GM12874 (cell line): ENCODE data around the gene ARL4D.

Experiments
- CTCF ChIP-seq: IDR thresholded peaks from 2 replicates; pipeline ENCODE4 v1.5.1; 2011; ENCODE audit warnings: low read depth, mild to moderate bottlenecking, control low read depth, low read length, moderate library complexity; ENCODE audit not compliant: insufficient read depth

Gene ARL4D

GRCh38 chr17:43382776-43383175, 16.0 kb upstream of the ARL4D start:
- TF ChIP-seq CTCF = no peak

- TF ChIP-seq CTCF = no peak
Measured at GRCh38 chr17:43383372-43383771, 15.4 kb upstream of the ARL4D start.

DNA sequence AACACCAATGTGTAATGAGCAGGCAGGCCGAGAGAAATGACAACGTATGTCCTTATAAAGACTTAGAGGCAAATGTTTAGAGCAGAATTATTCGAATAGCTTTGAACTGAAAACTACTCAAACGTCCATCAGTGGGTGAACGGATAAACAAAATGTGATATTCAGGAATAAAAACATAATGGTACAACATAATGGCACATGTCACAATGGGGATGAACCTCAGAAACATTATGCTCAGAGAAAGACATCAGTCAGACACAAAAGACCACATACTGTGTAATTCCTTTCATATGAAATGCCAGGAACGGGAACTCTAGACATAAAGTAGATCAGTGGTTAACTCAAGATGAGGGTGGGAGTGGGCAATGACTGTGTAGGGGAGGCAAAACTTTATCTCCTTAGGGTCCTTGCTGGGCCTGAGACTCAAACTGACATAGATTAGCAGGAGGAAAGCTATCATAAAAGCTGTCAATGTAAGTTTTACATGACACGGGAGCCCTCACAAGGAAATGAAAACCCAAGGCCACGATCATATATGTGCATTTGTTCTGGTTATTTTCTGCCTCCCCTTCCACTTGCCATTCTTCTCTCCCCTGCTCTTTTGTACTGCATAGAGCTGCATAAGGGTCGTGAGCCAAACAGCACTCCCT, 14.8 kb upstream of the ARL4D start:
- TF ChIP-seq CTCF = no peak

DNA sequence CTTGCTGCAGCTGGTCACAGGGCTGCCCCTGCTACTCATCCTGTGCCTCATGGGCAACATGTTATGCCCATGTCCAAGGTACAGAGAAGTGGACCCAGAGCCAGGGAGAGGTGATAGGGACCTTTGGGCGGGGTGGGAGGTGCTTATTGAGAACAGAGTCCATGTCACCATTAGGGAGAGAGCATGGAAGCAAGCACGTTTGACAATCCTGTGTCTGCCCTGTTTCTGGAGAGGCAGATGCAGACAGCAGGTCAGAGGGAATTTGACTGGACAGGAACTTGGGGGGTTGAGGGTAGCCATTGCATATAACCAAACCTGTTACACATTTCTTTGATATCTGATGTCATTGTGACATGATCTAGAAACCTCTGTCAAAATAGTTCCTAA, 14.3 kb upstream of the ARL4D start:
- no peak for TF ChIP-seq CTCF

DNA sequence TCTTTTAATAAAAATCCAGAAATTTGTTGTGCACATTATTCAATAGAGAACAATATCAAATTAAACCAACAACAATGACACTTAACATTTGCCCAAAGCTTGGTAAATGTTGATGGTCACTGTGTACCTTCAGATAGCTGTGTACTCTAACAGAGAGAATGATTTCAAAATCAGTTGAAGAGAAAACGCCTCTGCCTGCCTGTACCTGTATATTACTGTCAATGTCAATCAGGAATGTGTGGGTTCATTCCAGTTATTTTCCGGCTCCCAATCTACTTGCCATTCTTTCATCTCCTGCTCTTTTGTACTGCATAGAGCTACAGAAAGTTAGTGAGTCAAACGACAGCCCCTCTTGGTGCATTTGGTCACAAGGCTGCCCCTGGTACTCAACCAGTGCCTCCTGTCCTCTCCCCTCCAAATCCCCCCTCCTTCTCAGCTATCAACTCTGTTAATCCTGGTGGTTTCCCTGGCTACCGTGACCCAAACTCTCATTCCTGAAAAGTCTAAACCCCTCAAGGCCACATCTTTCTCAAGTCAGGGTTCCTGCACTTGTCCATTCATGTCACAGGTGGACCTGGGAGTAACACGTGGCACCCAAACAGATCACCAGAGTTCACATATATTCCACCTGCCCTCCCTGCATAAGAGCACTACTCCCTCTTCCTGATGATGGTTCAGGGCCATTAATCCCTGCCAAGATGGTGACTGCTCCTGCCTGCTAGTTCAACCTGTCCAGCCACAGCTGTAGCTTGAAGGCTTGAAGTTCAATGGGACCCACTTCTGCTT, 13.6 kb upstream of the ARL4D start:
- no peak for TF ChIP-seq CTCF

GRCh38 chr17:43388359-43389045, 10.3 kb upstream of the ARL4D start:
- TF ChIP-seq CTCF = no peak
